Adrenal gland (tissue), 5 donors: Measurements from ENCODE around the gene CLEC4G.

Source experiments
- POLR2A ChIP-seq, 2 donors: fragments of 450-650 bp; IDR thresholded peaks; one replicate each; pipeline ENCODE4 v1.6.1; 2017; ENCODE audit warnings: antibody characterized with exemption in 2 of 2, mild to moderate bottlenecking in 2 of 2, moderate library complexity in 1 of 2
- TF ChIP-seq, protein P1 (sequence below), 6 experiments: fragments of 450-650 bp in 4 of 6; fragments of 200-600 bp in 2 of 6; sonication (generic) in 1 of 6; IDR thresholded peaks; 1 replicate in 5 of 6; 2 replicates in 1 of 6; pipeline versions ENCODE4 v1.5.1 to v1.8.0; 2016 to 2021; ENCODE audit warnings: antibody characterized with exemption in 6 of 6, mild to moderate bottlenecking in 2 of 6, moderate library complexity in 1 of 6
- donor health status: DM: no; HTN: no; CAD: no.

DNA sequence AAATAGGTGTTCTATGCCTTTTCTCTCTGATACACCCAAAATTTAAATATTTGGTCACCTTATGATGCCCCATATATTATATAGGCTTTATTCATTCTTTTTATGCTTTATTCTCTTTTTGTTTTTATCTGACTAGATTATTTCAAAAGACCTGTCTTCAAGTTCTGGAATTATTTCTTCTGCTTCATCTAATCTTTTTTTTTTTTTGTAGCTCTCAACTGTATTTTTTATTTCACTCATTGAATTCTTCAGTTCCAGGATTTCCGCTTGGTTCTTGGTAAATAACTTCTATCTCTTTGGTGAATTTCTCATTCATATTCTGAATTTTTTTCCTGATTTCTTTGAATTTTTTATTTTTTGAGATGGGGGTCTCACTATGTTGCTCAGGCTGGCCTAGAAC, 27.2 kb upstream of the CLEC4G start:
- TF ChIP-seq, protein P1, sequence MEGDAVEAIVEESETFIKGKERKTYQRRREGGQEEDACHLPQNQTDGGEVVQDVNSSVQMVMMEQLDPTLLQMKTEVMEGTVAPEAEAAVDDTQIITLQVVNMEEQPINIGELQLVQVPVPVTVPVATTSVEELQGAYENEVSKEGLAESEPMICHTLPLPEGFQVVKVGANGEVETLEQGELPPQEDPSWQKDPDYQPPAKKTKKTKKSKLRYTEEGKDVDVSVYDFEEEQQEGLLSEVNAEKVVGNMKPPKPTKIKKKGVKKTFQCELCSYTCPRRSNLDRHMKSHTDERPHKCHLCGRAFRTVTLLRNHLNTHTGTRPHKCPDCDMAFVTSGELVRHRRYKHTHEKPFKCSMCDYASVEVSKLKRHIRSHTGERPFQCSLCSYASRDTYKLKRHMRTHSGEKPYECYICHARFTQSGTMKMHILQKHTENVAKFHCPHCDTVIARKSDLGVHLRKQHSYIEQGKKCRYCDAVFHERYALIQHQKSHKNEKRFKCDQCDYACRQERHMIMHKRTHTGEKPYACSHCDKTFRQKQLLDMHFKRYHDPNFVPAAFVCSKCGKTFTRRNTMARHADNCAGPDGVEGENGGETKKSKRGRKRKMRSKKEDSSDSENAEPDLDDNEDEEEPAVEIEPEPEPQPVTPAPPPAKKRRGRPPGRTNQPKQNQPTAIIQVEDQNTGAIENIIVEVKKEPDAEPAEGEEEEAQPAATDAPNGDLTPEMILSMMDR (IDR thresholded peaks at IDR 0.05) = no peak
- no peak for TF ChIP-seq POLR2A (IDR thresholded peaks at IDR 0.05)
